Kasumi-1 (cell line): ENCODE measurements around the gene HSH2D.
"Not testable (repeated sequence)": the region's sequence is repeated elsewhere in the genome, so short reads cannot be mapped to it uniquely, and the experiment has no call there.

ENCODE experiments used
- DNase-seq, 2 experiments: peaks; one replicate each; lab custom pipeline; 2025; lab: John Stamatoyannopoulos, UW

The HSH2D gene, protein sequence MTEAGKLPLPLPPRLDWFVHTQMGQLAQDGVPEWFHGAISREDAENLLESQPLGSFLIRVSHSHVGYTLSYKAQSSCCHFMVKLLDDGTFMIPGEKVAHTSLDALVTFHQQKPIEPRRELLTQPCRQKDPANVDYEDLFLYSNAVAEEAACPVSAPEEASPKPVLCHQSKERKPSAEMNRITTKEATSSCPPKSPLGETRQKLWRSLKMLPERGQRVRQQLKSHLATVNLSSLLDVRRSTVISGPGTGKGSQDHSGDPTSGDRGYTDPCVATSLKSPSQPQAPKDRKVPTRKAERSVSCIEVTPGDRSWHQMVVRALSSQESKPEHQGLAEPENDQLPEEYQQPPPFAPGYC

GRCh38 chr19:16143399-16144215 lies at the start of gene HSH2D:
TSS of gene HSH2D (plus strand) at chr19:16143685. CDS start at chr19:16148751, 5,066 bp downstream.
- DNase-seq: no peak

- DNase-seq: no peak
Observed at GRCh38 chr19:16094360-16095070, 49.0 kb upstream of the HSH2D start.

DNA sequence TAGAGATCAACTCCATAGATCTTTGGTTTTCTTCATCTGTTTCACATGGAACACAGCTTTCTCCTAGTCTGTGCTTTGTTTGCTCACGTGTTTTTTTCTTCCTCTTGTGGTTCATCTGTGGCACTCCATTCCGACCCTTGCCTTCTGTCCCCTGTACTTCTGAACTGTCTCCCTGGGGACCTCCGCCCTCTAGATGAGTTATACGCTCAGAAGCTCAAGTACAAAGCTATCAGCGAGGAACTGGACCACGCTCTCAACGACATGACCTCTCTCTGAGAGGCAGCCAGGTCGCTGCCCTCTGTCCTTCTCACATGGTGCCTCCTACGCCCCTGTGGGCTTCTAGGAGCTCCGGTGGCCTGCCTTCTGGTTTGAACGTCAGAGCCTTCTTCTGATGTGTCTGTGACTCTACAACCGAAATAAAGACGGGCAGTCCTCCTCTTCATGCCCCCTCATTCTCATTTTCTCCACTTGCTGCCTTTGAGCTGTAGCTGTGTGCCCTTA lies 48.4 kb upstream of the HSH2D start:
- DNase-seq: no peak

DNA sequence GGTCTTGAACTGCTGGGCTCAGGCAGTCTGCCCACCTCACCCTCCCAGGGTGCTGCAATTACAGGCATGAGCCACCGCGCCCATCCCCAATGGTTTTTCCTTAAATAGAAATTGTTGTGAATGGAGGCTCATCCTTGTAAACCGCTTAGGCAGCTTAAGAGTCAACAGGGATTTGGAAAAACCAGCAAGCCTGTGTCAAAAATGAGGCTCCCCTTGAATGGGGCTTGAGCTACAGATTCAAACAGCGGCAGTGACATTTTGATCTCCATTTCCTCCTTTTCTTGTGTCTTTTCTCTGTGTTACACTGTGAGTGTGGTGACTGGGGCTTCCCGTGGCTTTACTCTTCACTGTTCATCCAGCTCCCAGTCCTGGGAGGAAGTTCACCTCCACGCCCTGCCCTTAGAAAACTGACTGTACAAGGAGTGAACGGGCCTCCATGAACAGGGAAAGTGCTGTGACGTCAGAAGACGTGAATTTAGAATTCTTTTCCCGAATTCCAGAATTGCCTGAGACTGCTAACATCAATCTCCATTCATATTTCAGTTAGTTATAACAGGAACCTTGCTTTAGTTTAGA lies 47.1 kb upstream of the HSH2D start:
- no peak for DNase-seq

DNA sequence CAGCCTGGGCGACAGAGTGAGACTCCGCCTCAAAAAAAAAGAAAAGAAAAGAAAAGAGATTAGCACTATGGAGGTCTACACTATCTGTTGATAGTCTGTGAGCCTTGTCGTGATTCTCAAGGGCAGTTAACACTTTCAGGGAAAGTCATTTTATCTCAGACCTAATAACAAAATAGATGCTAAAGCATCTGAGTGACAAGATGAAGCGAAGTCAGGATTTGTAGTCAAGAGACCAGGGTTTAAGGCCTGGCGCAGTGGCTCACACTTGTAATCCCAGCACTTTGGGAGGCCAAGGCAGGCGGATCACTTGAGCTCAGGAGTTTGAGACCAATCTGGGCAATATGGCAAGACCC lies 45.1 kb upstream of the HSH2D start:
- DNase-seq: no peak

DNA sequence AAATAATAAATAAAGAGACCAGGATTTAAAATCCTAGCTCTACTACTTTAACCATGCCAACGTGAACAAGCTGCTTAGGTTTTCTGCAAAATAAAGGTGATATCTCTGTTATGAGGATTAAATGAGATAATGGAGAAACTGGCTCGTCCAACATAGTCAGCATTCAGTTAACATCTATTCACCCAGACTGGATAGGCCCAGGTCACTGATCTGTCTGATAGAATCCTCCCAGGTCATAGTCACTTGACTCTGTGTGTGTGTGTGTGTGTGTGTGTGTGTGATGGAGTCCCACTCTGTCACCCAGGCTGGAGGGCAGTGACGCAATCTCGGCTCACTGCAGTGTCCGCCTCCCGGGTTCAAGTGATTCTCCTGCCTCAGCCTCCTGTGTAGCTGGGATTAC lies 44.7 kb upstream of the HSH2D start:
- no peak for DNase-seq

- DNase-seq: not testable (repeated sequence)
Observed at GRCh38 chr19:16099314-16099965, 44.0 kb upstream of the HSH2D start.

- no peak for DNase-seq
Observed at GRCh38 chr19:16100524-16100923, 43.0 kb upstream of the HSH2D start.

DNA sequence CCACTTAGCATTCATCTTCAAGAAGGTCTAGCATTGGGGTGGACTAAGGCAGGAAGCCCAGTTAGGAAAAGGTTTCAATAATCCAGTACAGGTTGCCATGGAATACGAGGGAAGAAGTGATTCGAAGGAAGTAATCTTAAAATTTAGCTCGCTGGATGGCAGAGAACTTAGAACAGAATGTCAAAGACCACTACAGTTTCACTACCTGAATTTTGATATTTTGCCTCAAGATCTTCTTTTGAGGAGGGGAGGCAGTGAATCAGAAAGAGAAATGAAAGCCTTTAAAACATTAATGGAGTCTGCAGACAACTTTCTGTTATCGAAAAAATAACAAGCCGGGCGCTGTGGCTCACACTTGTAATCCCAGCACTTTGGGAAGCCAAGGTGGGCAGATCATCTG lies 38.8 kb upstream of the HSH2D start:
- no peak for DNase-seq

DNA sequence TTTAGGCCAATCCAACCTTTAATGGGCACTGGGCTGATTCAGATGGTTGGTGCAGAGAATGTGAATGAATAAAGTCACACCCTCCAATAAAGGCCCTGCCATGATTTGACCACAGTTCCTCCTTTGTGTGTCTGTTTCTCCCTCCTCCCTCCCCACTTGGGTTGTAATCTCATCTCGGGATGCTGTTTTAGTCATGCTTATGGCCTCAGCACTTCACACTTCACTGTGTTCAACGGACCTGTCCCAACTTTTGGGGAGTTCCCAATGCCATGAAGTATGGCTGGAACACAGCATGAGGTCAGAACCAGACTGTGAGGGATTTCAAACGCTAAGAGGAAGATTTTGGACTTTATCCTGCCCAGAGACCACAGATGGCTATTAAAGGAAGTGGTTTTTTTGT lies 37.4 kb upstream of the HSH2D start:
- DNase-seq: peak in 1 of 2 experiments; percentile 27

DNA sequence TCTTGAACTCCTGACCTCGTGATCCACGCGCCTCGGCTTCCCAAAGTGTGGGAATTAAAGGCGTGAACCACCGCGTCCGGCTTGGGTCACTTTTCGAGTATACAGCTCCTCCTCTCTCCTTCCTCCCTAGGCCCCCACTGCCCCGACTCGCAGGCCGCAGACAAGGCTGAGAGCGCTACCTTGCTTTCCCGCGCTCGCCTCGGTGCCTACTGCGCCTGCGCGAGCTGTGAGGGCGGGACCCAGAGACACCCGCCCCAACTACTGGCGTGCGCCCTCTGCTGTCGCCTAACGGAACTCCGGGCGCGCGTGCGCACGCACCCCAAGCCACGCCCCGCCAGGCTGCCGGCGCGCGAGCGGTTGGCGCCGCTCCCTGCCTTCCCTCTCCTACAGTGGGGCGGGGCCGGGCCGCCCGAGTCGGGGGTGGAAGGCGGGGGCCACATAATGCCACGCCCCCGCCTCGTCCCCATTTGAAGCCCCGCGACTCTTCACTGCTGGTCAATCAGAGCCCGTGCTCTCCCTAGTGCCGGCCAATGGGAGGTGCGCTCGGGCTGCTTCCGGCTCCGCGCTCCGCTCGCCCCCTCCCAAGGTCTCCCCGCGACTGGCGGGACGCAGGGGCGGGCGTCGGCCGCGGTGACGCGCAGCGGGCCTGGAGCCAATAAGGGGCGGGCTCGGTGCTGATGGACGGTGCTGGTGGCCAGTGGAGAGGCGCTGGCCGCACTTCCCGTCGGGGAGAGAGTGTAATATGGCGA lies 32.2 kb upstream of the HSH2D start, which contains the start of gene RAB8A:
TSS of gene RAB8A (plus strand) at position 730 of the 749 bp plus-strand sequence. CDS start at position 743, 13 bp downstream.
- peak; percentile 96 to 97 for DNase-seq

GRCh38 chr19:16111909-16112752 lies 31.4 kb upstream of the HSH2D start:
- DNase-seq: no peak

DNA sequence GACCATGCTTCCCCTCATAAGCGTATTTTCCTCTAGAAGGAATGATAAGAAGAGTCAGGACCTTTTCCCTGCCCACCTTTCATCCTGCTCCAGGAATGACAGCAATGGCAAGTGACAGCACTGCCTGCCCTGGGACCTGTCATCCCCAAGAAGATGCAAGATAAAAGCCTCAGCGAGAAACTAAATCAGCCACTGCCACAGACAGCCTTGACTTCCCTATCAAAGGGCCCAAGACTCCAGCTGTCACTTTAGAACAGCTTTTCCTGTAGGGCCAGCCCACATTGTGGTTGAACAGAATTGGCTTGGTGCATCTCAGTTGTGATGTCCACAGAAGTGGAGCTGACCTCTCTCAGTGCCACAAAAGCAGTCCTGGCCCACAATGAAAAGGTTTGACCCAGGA lies 30.7 kb upstream of the HSH2D start:
- peak; percentile 13 to 39 for DNase-seq

DNA sequence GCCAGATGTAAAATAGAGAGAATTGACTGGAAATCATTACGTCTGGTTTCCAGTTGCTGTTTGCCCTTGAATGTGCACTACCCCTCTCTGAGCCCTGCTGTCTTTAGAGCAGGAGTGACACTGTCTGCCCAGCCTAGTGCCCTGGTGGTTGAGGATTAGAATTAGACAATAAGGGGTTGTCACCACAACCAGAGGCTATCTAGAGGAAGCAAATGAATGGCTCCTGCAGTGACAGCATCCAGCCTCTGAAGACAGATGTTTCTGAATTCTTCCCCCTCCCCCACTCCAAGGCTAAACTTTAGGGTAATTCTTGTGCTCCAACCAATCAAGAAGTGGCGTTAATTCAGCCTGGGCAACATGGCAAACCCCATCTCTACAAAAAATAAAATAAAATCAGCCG lies 29.8 kb upstream of the HSH2D start:
- DNase-seq: peak; percentile 28 to 56

- DNase-seq: no peak
Observed at GRCh38 chr19:16115301-16116039, 28.0 kb upstream of the HSH2D start.

GRCh38 chr19:16116067-16116466 lies 27.4 kb upstream of the HSH2D start:
- no peak for DNase-seq

DNA sequence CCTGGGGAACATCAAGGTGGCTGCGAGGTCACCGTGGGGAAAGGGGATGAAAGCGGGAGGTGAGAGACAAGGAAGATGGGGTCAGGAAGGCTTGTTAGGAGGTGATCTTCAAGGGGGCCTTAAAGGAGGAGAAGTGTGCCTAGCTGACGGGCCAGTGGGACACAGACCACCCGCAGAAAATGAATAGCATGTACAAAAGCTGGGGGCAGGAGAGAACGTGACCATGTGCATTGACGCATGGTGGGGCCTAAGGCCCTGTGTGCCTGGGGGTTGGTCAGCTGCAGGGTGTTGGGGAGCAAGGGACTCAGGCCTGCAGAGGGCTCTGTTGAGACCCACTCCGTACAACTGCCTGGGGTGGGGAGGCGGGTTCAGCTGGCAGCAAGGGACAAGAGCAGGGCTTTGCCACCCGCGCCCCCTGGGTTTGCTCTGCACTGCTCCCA lies 25.9 kb upstream of the HSH2D start:
- DNase-seq: peak; percentile 23 to 35

GRCh38 chr19:16118489-16119033 lies 24.9 kb upstream of the HSH2D start:
- peak; percentile 95 for DNase-seq
